Measurements from ENCODE around the gene SAT2. TPM values are rescaled to one million over a fixed set of nuclear protein-coding genes. Genes with fewer than 3 reads are reported as not detected.
A peak's percentile ranks its signal among the peaks of the same experiment; 100 is the strongest.

Gene SAT2
- total and polyA plus RNA-seq, 2 experiments from 2014 or later, result 56.7 to 69.4 TPM

DNA sequence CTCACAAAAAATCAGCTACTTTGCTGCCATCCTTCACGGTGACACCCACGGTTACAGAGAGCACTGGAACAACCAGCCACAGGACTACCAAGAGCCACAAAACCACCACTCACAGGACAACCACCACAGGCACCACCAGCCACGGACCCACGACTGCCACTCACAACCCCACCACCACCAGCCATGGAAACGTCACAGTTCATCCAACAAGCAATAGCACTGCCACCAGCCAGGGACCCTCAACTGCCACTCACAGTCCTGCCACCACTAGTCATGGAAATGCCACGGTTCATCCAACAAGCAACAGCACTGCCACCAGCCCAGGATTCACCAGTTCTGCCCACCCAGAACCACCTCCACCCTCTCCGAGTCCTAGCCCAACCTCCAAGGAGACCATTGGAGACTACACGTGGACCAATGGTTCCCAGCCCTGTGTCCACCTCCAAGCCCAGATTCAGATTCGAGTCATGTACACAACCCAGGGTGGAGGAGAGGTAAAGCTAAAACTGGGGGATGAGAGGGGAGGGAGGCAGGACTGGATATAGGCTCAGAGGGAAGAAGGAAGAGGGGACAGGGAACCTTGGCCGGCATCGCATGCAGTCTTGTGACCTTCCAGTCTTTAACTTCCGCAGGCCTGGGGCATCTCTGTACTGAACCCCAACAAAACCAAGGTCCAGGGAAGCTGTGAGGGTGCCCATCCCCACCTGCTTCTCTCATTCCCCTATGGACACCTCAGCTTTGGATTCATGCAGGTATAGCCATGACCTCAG, 47.6 kb downstream of the SAT2 start:
- peaks cover 78% of the 10 kb centered on the region for H3K36me3 Mint-ChIP-seq (ENCODE audit: low read depth)
- H3K27me3 ChIP-seq (ENCODE audit: insufficient read depth), result no peaks in the 10 kb centered on the region
- H3K4me3 ChIP-seq, result no peak overlapping the region
- no peaks in the 10 kb centered on the region; the same call in 1 of the 2 replicates for H3K9me2 ChIP-seq (ENCODE audit: insufficient read depth)
- H3K4me3 Mint-ChIP-seq, result peak overlapping the region; percentile 1; the same call in 2 of the 3 replicates
- no peak overlapping the region for H3K4me2 ChIP-seq
- H3K4me1 Mint-ChIP-seq, result peaks cover 69% of the 10 kb centered on the region
- peaks cover 5% of the 10 kb centered on the region; the same call in 2 of the 3 replicates for H3K9me3 Mint-ChIP-seq
- H3K27ac Mint-ChIP-seq, result peak overlapping the region; percentile 66; the same call in 1 of the 2 replicates
- H3K36me3 ChIP-seq (ENCODE audit: insufficient read depth), result peaks cover 34% of the 10 kb centered on the region
- H3K27ac ChIP-seq (ENCODE audit: low read depth), result peak overlapping the region; percentile 79; the same call in 1 of the 2 replicates
- peaks cover 37% of the 10 kb centered on the region for H3K4me1 ChIP-seq (ENCODE audit: insufficient read depth)
- DNase-seq (ENCODE audit: low spot score), result no peak
- H3K79me2 ChIP-seq (replicated peaks; ENCODE audit: insufficient read depth), result peaks cover 46% of the 10 kb centered on the region
- peaks cover 27% of the 10 kb centered on the region for H4K20me1 ChIP-seq (replicated peaks; ENCODE audit: insufficient read depth)
- peaks cover 67% of the 10 kb centered on the region for H3F3A ChIP-seq (replicated peaks; ENCODE audit: low read depth)
- TF ChIP-seq ZNF331 (CRISPR knock-in tag; IDR thresholded peaks at IDR 0.05; ENCODE audit: low read depth) (no peak), NANOG (IDR thresholded peaks at IDR 0.05; ENCODE audit: borderline replicate concordance) (no peak), JUNB (IDR thresholded peaks at IDR 0.05; ENCODE audit: unreplicated experiment) (no peak), STAT1 (IDR thresholded peaks at IDR 0.05; ENCODE audit: unreplicated experiment) (no peak), ZNF114 (CRISPR knock-in tag; IDR thresholded peaks at IDR 0.05) (no peak)
- TF ChIP-seq, protein P1, sequence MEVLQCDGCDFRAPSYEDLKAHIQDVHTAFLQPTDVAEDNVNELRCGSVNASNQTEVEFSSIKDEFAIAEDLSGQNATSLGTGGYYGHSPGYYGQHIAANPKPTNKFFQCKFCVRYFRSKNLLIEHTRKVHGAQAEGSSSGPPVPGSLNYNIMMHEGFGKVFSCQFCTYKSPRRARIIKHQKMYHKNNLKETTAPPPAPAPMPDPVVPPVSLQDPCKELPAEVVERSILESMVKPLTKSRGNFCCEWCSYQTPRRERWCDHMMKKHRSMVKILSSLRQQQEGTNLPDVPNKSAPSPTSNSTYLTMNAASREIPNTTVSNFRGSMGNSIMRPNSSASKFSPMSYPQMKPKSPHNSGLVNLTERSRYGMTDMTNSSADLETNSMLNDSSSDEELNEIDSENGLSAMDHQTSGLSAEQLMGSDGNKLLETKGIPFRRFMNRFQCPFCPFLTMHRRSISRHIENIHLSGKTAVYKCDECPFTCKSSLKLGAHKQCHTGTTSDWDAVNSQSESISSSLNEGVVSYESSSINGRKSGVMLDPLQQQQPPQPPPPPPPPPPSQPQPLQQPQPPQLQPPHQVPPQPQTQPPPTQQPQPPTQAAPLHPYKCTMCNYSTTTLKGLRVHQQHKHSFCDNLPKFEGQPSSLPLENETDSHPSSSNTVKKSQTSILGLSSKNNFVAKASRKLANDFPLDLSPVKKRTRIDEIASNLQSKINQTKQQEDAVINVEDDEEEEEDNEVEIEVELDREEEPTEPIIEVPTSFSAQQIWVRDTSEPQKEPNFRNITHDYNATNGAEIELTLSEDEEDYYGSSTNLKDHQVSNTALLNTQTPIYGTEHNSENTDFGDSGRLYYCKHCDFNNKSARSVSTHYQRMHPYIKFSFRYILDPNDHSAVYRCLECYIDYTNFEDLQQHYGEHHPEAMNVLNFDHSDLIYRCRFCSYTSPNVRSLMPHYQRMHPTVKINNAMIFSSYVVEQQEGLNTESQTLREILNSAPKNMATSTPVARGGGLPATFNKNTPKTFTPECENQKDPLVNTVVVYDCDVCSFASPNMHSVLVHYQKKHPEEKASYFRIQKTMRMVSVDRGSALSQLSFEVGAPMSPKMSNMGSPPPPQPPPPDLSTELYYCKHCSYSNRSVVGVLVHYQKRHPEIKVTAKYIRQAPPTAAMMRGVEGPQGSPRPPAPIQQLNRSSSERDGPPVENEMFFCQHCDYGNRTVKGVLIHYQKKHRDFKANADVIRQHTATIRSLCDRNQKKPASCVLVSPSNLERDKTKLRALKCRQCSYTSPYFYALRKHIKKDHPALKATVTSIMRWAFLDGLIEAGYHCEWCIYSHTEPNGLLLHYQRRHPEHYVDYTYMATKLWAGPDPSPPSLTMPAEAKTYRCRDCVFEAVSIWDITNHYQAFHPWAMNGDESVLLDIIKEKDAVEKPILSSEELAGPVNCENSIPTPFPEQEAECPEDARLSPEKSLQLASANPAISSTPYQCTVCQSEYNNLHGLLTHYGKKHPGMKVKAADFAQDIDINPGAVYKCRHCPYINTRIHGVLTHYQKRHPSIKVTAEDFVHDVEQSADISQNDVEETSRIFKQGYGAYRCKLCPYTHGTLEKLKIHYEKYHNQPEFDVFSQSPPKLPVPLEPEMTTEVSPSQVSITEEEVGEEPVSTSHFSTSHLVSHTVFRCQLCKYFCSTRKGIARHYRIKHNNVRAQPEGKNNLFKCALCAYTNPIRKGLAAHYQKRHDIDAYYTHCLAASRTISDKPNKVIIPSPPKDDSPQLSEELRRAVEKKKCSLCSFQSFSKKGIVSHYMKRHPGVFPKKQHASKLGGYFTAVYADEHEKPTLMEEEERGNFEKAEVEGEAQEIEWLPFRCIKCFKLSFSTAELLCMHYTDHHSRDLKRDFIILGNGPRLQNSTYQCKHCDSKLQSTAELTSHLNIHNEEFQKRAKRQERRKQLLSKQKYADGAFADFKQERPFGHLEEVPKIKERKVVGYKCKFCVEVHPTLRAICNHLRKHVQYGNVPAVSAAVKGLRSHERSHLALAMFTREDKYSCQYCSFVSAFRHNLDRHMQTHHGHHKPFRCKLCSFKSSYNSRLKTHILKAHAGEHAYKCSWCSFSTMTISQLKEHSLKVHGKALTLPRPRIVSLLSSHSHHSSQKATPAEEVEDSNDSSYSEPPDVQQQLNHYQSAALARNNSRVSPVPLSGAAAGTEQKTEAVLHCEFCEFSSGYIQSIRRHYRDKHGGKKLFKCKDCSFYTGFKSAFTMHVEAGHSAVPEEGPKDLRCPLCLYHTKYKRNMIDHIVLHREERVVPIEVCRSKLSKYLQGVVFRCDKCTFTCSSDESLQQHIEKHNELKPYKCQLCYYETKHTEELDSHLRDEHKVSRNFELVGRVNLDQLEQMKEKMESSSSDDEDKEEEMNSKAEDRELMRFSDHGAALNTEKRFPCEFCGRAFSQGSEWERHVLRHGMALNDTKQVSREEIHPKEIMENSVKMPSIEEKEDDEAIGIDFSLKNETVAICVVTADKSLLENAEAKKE (CRISPR knock-in tag; IDR thresholded peaks at IDR 0.05), result no peak
- H2AFZ ChIP-seq, result no peak overlapping the region
- no peak; the same call in 2 of the 3 replicates for ATAC-seq
- peaks cover 61% of the 10 kb centered on the region for H3K27me3 Mint-ChIP-seq (ENCODE audit: insufficient read depth, low read depth, poor library complexity)

Measured in GM23338 (cell line).